ENCODE data around the gene KCNK3.

Gene KCNK3

DNA sequence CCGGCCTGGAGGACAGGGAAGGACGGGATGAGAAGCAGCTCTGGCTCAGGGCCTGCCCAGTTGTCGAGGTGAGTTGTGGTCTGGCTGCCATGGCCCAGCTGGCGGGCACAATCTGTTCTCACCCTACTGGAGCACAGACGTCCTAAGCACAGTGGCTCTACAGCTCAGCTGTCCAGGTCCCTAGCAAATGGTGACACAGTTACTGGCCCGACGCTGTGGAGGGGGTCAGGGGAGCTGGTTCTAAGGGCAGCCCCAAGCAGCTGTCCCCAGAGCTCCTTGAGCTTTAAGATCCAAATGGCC, 32.9 kb downstream of the KCNK3 start:
- H3K9me3 Mint-ChIP-seq: no peaks in the 10 kb centered on the region
- no peak overlapping the region for H3K27ac Mint-ChIP-seq
- no peaks in the 10 kb centered on the region for H3K36me3 Mint-ChIP-seq (ENCODE audit: insufficient read depth)
- H3K4me3 Mint-ChIP-seq: no peak overlapping the region
- DNase-seq: no peak
- no peak for ATAC-seq (replicated peaks)
- H3K27me3 Mint-ChIP-seq: peaks cover 0 to 19% of the 10 kb centered on the region in 2 donors
- H3K4me1 Mint-ChIP-seq (ENCODE audit: low read depth in 2 of 2): no peaks in the 10 kb centered on the region

DNA sequence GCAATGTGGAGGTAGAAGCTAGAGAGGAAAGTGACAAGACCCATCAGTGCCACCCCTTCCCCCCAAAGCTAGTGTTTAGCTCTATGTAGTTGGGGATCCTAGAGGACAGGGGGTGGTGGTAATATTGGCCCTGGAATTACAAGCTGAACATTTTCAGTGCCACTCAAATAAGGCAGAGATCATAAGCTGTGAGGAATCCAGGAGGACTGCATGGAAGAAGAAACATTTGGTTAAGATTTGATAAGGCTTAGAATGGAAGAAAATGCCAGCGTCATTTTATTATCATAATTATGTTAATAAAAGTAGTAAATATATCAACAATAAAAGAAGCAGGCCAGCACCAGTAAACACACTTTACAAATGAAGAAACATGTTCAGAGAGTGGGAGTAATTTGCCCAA, 33.7 kb downstream of the KCNK3 start:
- H3K27ac Mint-ChIP-seq: no peak overlapping the region
- H3K9me3 Mint-ChIP-seq: no peaks in the 10 kb centered on the region
- DNase-seq (no peak), ATAC-seq (replicated peaks) (no peak)
- H3K4me1 Mint-ChIP-seq (ENCODE audit: low read depth in 2 of 2): peaks cover 0 to 3% of the 10 kb centered on the region in 2 donors
- H3K27me3 Mint-ChIP-seq: peaks cover 6 to 26% of the 10 kb centered on the region in 2 donors
- H3K4me3 Mint-ChIP-seq: no peak overlapping the region
- H3K36me3 Mint-ChIP-seq (ENCODE audit: insufficient read depth): no peaks in the 10 kb centered on the region

GRCh38 chr2:26727641-26728561, 35.4 kb downstream of the KCNK3 start:
- DNase-seq (peak in 1 of 3 experiments; percentile 10), ATAC-seq (replicated peaks) (peak; percentile 35)
- Mint-ChIP-seq H3K9me3 (no peaks in the 10 kb centered on the region), H3K27ac (no peak overlapping the region), H3K4me1 (ENCODE audit: low read depth in 2 of 2) (peaks cover 0 to 3% of the 10 kb centered on the region in 2 donors), H3K27me3 (peaks cover 11 to 41% of the 10 kb centered on the region in 2 donors), H3K4me3 (no peak overlapping the region), H3K36me3 (ENCODE audit: insufficient read depth) (no peaks in the 10 kb centered on the region)

- Mint-ChIP-seq H3K4me3 (no peak overlapping the region), H3K9me3 (no peaks in the 10 kb centered on the region), H3K4me1 (ENCODE audit: low read depth in 2 of 2) (peaks cover 0 to 3% of the 10 kb centered on the region in 2 donors), H3K27me3 (peaks cover 18 to 47% of the 10 kb centered on the region in 2 donors), H3K36me3 (ENCODE audit: insufficient read depth) (no peaks in the 10 kb centered on the region), H3K27ac (no peak overlapping the region)
- no peak for DNase-seq
- no peak for ATAC-seq (replicated peaks)
These were observed 36.8 kb downstream of the KCNK3 start for GRCh38 chr2:26729311-26729710.

DNA sequence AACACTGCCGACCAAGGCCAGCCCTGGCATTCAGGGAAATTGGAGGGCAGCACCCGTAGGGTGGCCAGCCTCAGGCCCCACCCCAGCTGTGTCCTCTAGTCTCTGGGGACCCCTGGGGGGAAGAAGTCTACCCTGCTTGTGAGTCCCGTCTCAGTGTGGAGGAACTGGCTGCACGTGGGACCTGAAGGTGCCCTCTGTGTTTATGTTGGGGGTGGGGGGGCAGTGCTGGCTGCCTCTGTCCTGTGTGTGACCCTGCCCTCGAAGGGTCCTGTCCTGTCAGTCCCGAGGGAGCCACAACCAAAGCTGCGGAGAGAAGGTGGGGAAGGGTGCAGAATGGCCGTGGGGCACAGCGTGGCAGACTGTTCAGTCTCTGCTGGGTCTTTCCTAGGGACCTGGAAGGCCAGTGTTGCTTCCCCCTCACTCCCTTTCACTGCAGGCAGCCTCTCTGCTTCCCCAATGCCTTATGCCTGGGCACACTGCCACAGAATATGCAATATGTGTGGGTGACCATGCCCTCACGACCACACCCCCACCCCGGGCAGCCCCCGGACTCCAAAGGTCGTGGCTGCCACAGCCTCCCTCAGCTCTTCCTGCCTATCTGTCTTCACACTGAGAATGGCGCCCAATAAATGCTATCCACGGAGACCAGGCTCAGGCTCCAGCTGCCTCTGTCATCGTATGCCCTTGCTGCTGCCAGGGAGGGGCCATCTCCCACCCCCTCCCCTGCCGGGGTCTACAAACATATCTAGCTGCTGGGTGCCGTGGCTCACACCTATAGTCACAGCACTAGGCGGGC, 38.2 kb downstream of the KCNK3 start:
- Mint-ChIP-seq H3K4me3 (no peak overlapping the region), H3K27ac (no peak overlapping the region)

GRCh38 chr2:26731714-26732113, 39.2 kb downstream of the KCNK3 start:
- Mint-ChIP-seq H3K27me3 (peaks cover 18 to 40% of the 10 kb centered on the region in 2 donors), H3K4me3 (no peak overlapping the region), H3K4me1 (ENCODE audit: low read depth in 2 of 2) (peaks cover 0 to 3% of the 10 kb centered on the region in 2 donors), H3K9me3 (no peaks in the 10 kb centered on the region), H3K27ac (no peak overlapping the region), H3K36me3 (ENCODE audit: insufficient read depth) (no peaks in the 10 kb centered on the region)
- ATAC-seq (replicated peaks) (no peak), DNase-seq (no peak)

More for the DNA sequence above, 38.2 kb downstream of the KCNK3 start:
- Mint-ChIP-seq H3K27me3 (peaks cover 18 to 40% of the 10 kb centered on the region in 2 donors), H3K36me3 (ENCODE audit: insufficient read depth) (no peaks in the 10 kb centered on the region), H3K9me3 (no peaks in the 10 kb centered on the region), H3K4me1 (ENCODE audit: low read depth in 2 of 2) (peaks cover 0 to 3% of the 10 kb centered on the region in 2 donors)
- DNase-seq (no peak), ATAC-seq (replicated peaks) (no peak)

GRCh38 chr2:26732446-26732845, 39.9 kb downstream of the KCNK3 start:
- Mint-ChIP-seq H3K36me3 (ENCODE audit: insufficient read depth) (no peaks in the 10 kb centered on the region), H3K4me3 (no peak overlapping the region), H3K27me3 (peaks cover 24 to 47% of the 10 kb centered on the region in 2 donors), H3K9me3 (no peaks in the 10 kb centered on the region), H3K4me1 (ENCODE audit: low read depth in 2 of 2) (peaks cover 0 to 3% of the 10 kb centered on the region in 2 donors), H3K27ac (no peak overlapping the region)
- ATAC-seq (replicated peaks): no peak
- no peak for DNase-seq

DNA sequence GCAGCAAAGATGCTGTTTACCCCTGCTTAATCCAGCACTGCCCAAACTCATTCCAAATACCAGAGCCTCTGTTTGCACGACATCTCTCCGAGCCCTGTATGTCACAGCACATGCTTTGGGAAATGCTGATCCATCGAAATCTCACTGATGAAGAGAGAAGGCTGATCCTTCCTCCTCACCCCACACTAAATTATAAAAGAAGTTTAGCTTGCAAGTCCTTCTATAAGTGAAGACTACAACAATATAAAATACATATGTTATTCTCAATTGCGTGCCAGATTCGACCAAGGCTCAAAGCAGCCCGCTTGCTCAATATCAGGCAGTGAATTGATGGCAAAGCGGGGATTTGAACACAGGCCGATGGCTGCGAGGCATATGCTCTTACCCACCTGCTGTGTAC, 40.9 kb downstream of the KCNK3 start:
- H3K9me3 Mint-ChIP-seq: no peaks in the 10 kb centered on the region
- no peak for DNase-seq
- no peak for ATAC-seq (replicated peaks)
- peaks cover 33 to 55% of the 10 kb centered on the region in 2 donors for H3K27me3 Mint-ChIP-seq
- peaks cover 0 to 3% of the 10 kb centered on the region in 2 donors for H3K4me1 Mint-ChIP-seq (ENCODE audit: low read depth in 2 of 2)
- H3K36me3 Mint-ChIP-seq (ENCODE audit: insufficient read depth): no peaks in the 10 kb centered on the region
- H3K27ac Mint-ChIP-seq: no peak overlapping the region
- H3K4me3 Mint-ChIP-seq: no peak overlapping the region

DNA sequence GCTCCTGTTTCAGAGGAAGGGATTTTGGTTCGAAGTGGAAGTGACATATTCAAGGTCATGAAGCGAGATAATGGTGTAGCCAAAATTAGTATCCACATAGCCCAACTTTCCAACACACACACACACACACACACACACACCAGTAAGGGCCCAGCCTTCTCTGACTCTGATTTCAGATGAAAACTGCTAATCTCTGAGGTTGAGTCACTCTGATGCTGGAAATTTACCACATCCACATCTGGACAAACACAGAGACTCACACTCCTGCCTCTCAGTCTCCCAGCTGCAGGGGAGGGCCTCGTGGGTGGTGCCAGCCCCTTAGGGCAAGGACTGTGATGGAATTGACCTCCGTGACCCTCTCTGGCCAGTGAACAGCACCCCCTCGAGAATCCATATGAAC, 42.6 kb downstream of the KCNK3 start:
- Mint-ChIP-seq H3K27me3 (peaks cover 33 to 52% of the 10 kb centered on the region in 2 donors), H3K36me3 (ENCODE audit: insufficient read depth) (no peaks in the 10 kb centered on the region), H3K4me1 (ENCODE audit: low read depth in 2 of 2) (peaks cover 0 to 3% of the 10 kb centered on the region in 2 donors), H3K27ac (no peak overlapping the region), H3K9me3 (no peaks in the 10 kb centered on the region), H3K4me3 (no peak overlapping the region)
- DNase-seq: no peak
- ATAC-seq (replicated peaks): no peak

- Mint-ChIP-seq H3K9me3 (no peaks in the 10 kb centered on the region), H3K4me1 (ENCODE audit: low read depth in 2 of 2) (peaks cover 4 to 6% of the 10 kb centered on the region in 2 donors), H3K27me3 (peaks cover 28 to 43% of the 10 kb centered on the region in 2 donors), H3K27ac (no peak overlapping the region), H3K4me3 (no peak overlapping the region), H3K36me3 (ENCODE audit: insufficient read depth) (no peaks in the 10 kb centered on the region)
- peak; percentile 29 for ATAC-seq (replicated peaks)
- DNase-seq: no peak
These were observed 43.5 kb downstream of the KCNK3 start for GRCh38 chr2:26735883-26736588.

DNA sequence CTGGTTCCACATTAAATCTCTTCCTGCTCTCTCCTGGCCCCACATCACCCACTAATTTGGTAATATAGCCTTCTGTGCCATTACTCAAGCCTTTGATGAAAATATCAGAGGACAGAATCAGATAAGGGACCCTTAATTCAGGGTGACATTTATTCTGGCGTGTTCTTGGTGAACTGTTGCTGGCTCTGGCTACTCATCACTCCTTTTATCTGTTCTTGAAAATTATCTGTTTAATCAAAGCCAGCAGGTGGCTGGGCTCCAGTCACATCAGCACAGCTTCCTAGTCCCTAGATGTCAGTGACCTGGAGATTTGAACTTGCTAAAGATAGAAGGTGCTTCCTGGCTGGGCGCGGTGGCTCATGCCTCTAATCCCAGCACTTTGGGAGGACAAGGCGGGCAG, 44.7 kb downstream of the KCNK3 start:
- Mint-ChIP-seq H3K4me3 (no peak overlapping the region), H3K27me3 (peaks cover 26 to 33% of the 10 kb centered on the region in 2 donors), H3K36me3 (ENCODE audit: insufficient read depth) (no peaks in the 10 kb centered on the region), H3K4me1 (ENCODE audit: low read depth in 2 of 2) (peaks cover 8 to 9% of the 10 kb centered on the region in 2 donors), H3K27ac (no peak overlapping the region), H3K9me3 (no peaks in the 10 kb centered on the region)
- no peak for ATAC-seq (replicated peaks)
- no peak for DNase-seq

DNA sequence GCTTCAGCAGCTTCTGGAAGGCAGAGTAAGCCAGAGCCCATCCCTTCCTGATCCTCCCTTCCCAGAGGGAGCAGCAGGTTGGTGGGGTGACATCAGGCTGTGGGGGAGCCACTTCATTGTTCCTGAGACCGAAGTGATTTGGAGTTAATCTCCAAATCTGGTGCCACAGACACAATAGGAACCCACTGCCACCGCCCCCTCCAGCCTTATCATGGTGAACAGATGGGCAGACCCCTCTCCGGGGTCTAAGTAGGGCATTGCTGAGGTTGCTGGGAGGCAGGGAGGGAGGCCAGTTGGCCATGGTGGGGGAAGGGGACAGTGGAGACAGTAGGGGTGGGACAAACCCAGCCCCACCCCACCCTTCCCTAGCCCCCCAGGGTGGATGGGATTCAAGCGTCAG, 46.0 kb downstream of the KCNK3 start:
- H3K9me3 Mint-ChIP-seq: no peaks in the 10 kb centered on the region
- H3K27me3 Mint-ChIP-seq: peaks cover 17 to 21% of the 10 kb centered on the region in 2 donors
- DNase-seq (no peak), ATAC-seq (replicated peaks) (no peak)
- H3K4me3 Mint-ChIP-seq: no peak overlapping the region
- H3K36me3 Mint-ChIP-seq (ENCODE audit: insufficient read depth): no peaks in the 10 kb centered on the region
- H3K27ac Mint-ChIP-seq: no peak overlapping the region
- peaks cover 8 to 9% of the 10 kb centered on the region in 2 donors for H3K4me1 Mint-ChIP-seq (ENCODE audit: low read depth in 2 of 2)

- Mint-ChIP-seq H3K9me3 (no peaks in the 10 kb centered on the region), H3K27ac (no peak overlapping the region), H3K4me3 (no peak overlapping the region), H3K4me1 (ENCODE audit: low read depth in 2 of 2) (peaks cover 8 to 9% of the 10 kb centered on the region in 2 donors), H3K27me3 (peaks cover 15 to 16% of the 10 kb centered on the region in 2 donors), H3K36me3 (ENCODE audit: insufficient read depth) (no peaks in the 10 kb centered on the region)
- no peak for DNase-seq
- ATAC-seq (replicated peaks): no peak
These were observed 47.0 kb downstream of the KCNK3 start for GRCh38 chr2:26739514-26739913.

Data from effector memory CD8-positive, alpha-beta T cell (primary cell).